Vagina (tissue), 2 donors: ENCODE data around the gene PPHLN1.

Source experiments
- POLR2A ChIP-seq, 2 donors: fragments of 450-650 bp; IDR thresholded peaks; one replicate each; pipeline ENCODE4 v1.6.1; 2017; ENCODE audit warnings: antibody characterized with exemption in 2 of 2, mild to moderate bottlenecking in 2 of 2, moderate library complexity in 2 of 2
- POLR2AphosphoS5 ChIP-seq, 2 donors: sonication (generic); formaldehyde crosslinking; IDR thresholded peaks; one replicate each; pipeline ENCODE4 v1.9.0; 2017; ENCODE audit warnings: antibody characterized with exemption in 2 of 2, mild to moderate bottlenecking in 2 of 2, low read depth in 1 of 2; ENCODE audit not compliant: insufficient read depth in 1 of 2

GRCh38 chr12:42284876-42285275 lies 41.1 kb upstream of the PPHLN1 start:
- no peak for TF ChIP-seq POLR2AphosphoS5 (IDR thresholded peaks at IDR 0.05; ENCODE audit: insufficient read depth in 1 of 2, low read depth in 1 of 2)
- no peak for TF ChIP-seq POLR2A (IDR thresholded peaks at IDR 0.05)
